Non-pigmented ciliary epithelial cell (primary cell): ENCODE results near the gene KRT33B.
A peak's percentile ranks its signal among the peaks of the same experiment; 100 is the strongest.
"Not testable (repeated sequence)": the region's sequence is repeated elsewhere in the genome, so short reads cannot be mapped to it uniquely, and the experiment has no call there.

Experiments used
- DNase-seq: peaks from one replicate; pipeline ENCODE4 v3.0.0-alpha.2; 2010; ENCODE audit warnings: low read depth

KRT33B gene

DNA sequence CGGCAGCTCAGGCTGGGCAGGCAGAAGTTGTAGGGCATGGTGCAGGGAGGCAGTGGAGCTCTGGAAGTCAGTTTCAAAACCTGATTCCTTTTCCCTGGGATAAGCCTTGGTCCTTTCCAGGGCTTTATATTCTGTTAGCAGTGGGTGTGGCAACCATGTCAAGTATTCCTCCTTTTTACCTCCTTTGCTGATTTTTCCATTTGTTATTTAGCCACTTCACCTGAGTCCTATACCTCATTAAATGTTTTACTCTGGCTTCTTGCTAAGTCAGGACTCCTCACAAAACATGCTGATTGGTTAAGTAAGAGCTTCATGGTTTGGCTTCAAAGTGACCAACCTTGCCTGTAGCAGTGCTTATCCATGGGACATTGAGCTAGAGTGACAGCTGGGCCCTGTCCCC, at the start of gene KRT33B:
KRT33B (minus strand) TSS at position 101 of the 400 bp plus-strand sequence; CDS start at position 38, 63 bp downstream.
- DNase-seq: no peak

DNA sequence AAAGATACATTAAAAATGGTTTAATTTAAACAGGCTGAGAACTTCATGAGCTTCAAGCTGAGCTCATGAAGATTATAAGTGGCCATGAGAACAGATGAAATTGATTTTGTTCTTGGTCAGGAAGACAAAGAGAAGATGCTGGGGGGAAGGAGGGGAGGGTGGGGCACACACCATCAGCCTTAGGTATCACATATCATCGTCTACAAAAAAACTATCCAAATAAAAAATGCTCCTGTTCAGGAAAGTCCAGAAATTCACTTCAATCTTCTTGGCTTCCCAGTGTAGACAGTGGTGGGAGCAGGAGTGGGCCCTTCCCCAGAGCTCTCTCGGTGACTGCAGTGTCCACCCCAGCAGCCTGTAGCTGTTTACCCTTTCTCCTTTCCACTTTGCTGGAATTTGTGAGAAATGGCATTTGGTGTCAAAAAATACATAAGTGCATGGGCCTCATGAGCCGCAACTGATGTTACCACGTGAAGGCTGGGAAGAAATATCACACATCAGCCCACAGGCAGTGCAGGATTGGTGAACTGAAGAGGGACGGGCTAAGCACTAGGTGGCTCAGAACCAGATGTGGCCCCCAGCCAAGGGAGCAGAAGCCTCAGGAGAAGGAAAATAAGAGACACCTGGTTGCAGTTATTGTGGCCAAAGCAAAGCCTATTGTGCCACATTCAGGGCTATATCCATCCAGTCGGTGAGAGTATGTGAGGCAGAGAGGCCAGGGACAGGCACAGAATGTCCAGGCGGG, 48.7 kb upstream of the KRT33B start:
- no peak for DNase-seq

DNA sequence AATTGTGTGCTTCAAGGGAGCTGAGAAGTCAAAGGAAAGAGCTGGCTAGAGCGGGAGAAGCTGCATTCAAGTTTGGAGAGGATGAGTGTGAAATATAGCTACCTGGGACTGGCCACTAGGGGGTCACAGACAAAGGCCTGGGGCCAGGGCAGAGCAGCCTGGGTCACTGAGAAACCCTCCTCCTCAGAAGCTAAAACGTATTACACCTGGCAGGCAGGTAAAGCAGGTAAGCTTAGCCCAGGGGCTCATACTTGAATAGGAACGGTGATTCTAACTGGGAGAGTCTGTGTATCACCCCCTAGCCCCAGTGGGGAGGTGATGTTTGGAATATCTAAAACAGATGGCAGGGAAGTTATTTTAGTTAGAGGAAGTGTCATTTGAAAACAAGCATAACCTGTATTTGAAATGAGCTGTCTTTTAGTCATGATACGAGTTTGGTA, 48.0 kb upstream of the KRT33B start:
- no peak for DNase-seq

DNA sequence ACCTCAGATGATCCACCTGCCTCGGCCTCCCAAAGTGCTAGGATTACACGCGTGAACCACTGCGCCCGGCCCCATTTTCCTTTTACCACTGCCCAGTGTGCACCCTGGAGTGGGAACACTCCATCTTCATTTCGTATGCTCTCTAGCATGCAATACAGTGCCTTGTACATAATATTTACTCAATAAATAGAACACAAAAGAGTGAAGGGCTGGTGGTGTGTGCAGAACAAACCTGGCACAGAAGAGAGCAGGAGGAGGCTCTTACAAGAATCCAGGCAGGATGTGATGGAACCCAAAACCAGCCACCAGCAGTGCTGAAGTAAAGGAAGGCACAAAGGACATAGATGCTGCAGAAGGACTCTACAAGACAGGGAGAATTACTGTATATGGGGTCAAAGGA, 47.5 kb upstream of the KRT33B start:
- no peak for DNase-seq

DNA sequence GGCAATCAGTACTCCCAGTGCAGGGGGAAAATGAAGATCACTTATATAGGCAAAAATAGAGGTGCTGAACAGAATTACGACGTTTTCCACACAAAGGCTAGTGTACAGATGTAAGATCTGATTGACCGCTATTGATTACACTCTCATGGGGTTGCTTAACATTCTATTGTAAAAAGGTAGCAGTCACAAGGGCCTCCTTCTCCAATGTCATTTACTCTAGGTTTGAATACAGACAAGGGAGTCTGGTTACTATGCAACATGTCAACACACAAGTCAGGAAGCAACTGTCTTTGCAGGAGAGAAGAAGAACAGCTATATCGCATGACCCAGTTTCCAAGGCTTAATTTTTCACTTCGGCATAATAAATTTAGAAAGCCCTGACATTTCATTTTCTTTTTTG, 46.9 kb upstream of the KRT33B start:
- DNase-seq: no peak

DNA sequence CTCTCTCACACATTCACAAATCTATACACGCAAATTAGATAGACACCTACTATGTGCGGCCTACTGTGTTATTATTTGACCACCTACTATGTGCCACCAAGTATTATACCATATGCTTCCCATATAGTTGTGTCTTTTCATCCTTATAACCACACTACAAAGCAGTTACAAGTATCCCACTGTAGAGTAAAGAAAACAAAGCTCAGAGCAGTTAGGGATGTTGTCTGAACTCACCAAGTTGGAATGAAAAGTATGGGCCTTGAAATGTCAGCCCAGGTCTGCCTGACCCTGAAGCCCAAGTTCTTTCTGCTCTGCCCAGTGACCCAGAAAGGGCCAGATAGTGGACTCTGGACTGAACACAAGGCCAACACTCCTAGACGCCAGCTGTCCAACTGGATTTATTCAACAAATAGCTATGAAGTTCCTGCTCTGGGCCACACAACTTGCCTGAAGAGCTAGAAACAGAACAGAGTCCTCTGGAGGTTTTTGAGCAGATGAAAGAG, 46.3 kb upstream of the KRT33B start:
- peak; percentile 41 for DNase-seq

DNA sequence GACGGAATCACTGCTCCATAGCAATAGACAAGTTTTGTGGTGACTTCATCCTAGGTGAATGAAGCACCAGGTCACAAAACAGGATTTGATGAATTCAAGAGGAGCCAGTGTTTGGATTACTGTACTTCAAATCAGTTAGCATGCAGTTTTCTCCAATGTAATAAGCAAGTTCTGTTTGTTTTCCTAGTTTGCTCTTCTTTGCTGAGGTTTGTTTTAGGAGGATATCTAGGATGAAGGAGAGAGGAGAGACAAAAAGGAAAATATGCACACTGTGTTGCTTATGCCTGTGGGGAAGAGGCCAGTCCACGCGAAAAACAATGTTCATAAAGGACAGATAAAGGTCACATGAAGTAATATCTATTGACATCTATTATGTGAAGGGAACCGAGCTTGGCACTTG, 45.8 kb upstream of the KRT33B start:
- no peak for DNase-seq

DNA sequence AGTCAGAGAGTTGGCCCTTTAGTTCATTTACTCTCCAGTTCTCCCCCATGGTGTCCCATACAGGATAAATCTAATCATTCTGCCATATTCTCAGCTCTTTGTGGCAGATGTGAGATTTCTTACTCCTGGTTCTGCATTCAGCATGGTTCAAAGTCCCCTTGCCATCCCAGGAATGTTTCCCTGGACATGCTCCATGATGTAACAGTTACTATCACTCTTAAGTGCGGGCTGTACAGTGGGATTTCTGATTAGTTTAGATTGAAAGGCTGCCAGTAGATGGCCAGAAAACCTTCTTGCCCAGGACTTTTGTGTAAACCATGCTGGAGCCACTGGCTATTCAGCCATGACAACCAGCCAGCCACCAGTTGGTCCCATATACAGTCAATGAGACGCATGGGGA, 44.4 kb upstream of the KRT33B start:
- DNase-seq: no peak

DNA sequence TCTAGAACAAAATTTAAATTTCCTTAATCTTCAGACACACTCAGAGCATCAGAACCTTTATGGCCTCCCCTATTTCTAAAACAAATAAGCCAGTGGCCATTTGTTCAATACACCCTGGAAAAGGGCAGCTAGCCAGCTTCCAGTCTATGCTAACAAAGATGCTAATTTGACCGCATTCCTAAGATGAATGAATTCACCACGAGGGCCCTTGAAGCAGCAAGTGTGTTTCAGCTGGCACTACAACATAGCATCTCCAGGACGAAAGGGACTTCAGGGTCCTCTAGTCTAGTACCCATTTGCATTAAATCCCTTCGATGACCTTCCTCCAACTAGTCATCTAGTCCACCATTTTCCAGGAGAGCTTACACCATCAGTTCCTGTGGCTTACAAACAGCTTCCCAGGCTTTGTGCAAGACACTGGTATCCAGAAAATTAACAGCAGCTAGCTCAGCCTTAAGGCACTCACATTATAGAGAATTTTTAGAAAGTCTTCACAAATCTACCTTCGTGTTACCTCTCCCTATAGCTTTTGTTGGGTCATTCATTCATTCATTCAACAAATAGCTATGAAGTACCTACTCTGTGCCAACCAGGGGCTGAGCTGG, 43.8 kb upstream of the KRT33B start:
- DNase-seq: no peak

DNA sequence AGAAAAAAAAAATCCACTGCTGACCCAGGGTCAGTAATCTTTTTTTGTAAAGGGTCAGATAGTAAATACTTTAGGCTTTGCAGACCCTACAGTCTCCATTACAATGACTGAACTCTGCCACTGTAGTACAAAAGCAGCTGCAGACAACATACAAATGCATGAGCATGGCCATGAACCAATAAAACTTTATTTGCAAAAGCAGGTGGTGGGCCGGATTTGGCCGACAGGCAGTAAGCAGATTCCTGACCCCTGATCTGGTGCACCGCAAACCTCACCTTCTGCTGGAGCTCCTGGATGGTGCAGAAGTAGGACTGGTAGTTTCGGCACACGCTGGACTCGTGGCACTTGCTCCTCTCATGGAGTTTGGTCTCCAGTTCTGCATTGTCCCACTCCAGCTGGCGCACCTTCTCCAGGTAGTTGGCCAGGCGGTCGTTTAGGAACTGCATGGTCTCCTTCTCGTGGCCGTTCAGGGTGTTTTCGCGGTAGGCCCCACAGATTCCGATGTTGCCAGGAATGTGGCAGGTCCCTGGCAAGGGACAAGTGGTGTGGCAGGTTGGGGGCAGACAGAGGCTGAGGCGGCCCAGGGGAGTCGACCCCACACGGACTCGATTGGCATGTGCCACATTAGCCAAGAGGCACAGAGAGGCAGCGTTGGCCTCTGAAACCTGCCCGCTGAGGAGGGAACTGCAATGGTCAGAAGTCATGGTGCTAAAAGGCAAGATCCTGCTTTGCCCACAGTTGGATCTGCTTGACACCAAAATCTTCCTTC, 41.6 kb upstream of the KRT33B start:
- no peak for DNase-seq

DNA sequence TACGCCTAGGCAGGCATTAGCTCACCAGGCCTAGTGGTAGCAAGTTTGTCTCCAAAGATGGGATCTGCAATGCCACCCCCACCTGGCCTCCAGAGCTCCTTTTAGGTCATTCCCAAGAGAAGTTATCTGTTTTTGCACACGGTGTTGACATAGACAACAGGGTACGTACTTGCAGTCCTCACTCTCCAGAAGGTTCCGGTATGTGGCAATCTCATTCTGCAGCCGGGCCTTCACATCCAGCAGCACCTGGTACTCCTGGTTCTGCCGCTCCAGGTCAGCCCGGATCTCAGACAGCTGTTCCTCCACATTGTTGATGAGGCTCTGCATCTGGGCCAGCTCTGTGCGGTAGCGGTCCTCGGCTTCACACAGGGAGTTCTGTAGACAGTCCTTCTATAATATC, 37.6 kb upstream of the KRT33B start:
- DNase-seq: no peak

DNA sequence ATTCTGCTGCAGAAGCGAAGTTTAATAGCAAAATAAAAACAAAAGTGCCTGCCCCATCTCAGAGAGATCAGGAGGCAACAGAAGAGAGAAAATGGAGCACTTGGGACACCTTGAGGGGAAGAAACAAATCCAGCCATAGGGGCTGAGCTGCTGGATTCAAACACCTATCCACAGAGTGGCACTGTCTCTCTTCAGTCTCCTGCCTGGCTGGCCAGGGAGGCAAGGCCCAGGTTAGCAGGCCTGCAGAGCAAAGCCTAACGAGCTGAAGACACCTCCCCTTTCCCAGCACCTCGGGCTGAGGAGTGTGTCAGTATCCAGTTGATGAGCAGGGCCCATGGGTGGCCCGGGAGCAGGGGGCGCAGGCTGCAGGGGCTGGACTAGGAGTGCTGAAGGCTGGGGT, 36.6 kb upstream of the KRT33B start:
- no peak for DNase-seq

DNA sequence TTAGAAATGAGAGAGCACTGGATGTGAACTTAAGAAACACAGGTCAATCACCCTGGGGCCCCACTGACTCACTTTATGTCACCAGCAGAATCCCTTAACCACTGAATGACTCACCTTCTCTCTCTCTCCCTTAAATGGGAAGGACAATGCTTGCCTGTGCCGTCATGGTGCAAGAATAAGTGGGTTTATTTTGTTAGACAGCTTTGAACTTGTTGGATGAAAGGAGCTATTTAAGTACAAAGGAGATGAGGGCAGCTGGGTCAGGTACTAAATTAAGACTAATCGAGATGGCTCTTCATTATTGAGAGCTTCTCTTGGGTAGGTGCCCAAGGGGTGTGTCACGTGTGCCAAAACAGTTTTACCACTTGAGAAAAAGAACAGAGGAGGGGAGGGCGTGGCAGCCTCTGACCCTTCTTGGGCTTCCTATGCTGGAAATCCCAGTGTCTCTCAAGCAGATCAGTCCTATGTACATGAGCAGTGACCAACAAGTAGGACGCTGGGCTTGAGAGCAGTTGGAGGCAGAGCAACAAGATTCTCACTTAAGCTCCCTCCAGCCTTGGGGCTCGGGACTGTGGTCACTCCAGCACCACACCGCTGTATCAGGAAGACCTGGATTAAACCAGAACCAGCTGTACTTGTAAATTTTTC, 34.5 kb upstream of the KRT33B start:
- DNase-seq: peak; percentile 93

DNA sequence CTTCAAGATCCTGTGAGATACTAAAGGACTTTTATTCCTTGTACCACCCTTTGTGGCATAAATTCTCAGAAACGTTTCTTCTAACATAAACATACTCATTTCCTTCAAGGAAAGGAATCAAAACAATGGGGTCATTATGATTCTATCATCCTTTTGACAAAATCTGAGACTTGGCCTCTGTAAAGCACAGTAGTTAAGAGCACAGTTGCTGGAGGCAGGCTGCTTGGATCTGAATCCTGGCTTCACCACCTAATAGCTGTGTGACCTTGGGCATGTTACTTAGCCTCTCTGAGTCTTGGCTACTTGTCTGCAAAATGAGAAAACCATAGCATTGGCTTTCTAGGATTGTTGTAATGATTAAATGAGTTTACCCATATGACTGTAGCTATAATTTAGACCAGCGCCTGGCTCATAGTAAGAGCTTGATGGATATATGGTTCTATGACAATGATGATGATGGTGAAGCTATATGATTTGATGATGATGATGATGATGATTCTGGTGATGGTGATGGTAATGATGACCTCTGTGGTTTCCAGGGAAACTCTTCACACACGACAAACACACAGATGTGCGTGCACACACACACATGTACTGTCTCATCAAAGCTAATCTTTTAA, 33.9 kb upstream of the KRT33B start:
- no peak for DNase-seq

DNA sequence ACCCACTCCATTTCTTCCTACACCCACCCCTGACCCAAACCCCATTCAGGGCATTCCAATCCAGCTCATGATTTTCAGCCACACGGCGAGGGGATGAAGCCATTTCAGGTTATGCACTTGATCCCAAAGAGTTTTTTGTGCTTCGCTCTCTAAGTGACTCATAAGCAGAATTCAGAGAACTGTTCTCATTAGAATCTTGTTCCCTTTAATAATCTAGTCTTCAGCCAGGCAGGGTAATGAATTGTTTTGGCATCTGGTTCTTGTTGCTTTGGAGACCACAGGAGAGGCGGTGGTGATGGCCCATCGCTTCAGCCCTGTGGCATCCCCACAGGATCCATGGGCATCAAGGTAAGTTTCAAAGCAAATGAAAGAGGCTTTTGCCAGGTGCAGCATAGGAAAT, 32.5 kb upstream of the KRT33B start:
- DNase-seq: no peak

DNA sequence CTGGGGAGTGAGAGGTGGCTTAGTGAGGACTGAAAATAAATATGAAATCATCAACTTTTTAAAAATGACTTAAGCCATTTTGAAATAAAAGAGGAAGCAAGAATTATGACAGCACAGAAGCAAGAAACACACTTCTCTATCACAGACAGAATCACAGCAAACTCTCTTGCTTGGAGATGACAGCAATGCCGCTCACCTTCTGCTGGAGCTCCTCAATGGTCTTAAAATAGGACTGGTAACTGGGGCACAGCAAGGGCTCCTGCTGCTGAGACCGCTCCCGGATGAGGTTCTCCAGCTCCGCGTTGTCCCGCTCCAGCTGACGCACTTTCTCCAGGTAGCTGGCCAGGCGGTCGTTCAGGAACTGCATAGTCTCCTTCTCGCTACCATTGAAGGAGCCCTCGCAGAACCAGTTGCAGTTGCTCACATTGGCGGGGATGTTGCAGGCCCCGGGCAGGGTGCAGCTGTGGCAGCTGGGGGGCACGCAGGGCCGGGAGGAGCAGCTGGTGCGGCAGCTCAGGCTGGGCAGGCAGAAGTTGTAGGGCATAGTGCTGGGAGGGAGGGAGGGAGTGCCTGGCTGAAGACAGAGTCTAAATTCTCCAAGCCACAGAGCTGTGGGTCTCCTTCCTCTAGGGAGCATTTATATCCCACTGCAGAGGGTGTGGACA, 27.5 kb upstream of the KRT33B start, which contains the start of gene KRT31:
KRT31 (minus strand) TSS at position 613 of the 665 bp plus-strand sequence; CDS start at position 544, 69 bp downstream.
- no peak for DNase-seq

DNA sequence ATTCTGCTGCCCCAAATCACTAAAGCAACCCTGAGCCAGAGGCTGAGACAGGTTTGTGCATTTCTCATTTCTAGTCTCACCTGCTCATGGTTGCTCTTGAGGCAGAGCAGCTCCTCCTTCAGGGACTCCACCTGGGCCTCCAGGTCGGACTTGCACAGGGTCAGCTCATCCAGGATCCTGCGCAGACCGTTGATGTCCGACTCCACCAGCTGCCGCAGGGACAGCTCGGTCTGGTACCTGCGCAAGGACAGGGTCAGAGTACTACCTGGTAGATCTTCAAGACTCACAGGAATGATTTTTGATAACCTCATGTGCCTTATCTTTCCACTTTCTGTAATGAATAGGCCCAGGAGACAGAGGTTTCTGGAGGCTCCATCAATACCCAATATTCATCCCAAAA, 26.7 kb upstream of the KRT33B start:
- DNase-seq: no peak

DNA sequence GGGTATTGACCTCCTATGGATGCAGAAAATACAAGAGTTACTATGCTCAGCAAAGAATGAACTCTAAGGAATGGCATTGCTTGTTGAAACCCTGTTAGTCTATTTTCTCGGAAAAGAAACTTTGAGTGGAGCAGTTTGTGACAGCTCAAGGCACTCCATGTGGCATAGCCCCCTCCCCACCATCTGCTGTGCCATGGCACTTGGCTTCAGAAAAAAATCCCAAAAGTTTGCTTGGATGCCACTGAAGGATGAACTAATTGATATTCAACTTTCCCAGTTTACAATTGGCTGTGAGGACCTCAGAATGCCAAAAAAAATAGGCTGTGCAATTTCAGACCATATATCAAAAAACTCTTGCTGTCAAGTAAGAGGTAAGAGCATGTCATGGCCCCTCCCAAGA, 26.0 kb upstream of the KRT33B start:
- DNase-seq: no peak

DNA sequence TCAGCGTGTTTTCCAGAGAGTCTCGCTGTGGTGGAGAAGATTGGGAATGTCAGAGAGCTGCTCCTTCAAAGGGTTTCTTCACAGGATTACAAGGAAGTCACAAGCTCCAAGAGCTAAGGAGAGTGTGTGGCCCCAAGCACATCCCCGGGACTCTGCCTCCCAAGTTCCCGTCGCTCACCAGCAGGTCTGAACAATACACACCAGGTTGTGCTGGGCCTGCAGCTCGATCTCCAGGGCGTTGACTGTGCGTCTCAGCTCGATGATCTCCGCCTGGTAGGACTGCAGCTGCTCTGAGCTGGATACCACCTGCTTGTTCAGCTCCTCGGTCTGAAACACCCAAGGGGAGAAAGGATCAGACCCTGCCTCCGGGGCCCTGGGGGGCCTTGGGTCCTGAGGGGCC, 25.4 kb upstream of the KRT33B start:
- not testable (repeated sequence) for DNase-seq

DNA sequence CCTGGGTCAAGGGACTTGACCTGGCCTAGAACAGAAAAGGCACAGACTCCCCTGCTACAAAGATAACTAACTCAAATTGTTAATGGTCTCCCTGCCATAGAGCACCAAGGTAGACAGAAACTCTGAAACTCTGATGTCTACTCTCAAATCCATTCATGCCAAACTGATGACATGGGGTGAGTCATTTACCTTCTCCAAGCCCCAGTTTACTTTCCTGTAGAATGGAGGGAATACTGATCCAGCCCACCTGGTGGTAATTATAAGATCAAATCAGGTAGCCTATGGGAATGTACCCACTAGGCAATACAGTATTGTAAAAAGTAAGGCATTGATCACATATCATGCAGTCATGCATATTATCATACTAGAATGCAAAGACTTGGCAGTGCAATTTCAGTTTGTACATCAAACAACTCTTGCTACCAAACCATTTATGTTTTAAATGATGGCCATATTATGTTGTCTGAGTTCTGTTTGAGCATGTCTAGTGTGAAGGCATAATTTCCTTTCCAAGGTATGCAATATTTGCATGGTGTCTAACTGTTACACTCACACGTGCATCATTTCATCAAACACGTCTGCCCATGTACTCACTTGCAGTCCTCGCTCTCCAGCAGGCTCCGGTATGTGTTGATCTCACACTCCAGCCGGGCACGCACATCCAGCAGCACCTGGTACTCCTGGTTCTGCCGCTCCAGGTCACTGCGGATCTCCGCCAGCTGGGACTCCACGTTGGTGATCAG, 24.8 kb upstream of the KRT33B start:
- DNase-seq: no peak

DNA sequence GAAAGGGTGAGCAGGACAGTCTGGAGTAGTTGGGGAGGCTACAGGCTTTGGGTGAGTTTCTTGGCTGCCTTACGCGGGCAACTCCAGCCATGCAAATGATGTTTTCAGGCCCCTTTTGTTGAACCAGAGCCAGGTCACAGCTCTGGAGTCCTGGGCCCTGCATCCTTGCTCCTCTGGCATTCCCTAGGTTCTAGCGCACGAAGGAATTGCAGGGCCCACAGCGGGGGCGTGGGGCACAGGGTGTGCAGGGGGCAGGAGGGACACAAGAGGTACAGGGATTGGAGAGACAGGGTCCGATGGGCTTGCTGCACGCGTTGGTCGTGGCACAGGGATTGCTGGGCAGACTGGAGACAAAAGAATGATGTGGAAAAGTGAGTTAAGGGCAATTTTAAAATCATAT, 24.2 kb upstream of the KRT33B start:
- DNase-seq: no peak
